Endometrial microvascular endothelial cells (primary cell): Measurements from ENCODE around the gene ACOD1. TPM values are rescaled to one million over a fixed set of nuclear protein-coding genes. Genes with fewer than 3 reads are reported as not detected.
"Not testable (repeated sequence)": the region's sequence is repeated elsewhere in the genome, so short reads cannot be mapped to it uniquely, and the experiment has no call there.

Experiments used
- in situ Hi-C: cut with HindIII; loops from 2 replicates; pipeline ENCODE4 v1.10.0; 2017; ENCODE audit warnings: low sequenced_read_pairs, low pct_unique_long_range_greater_than_20kb; ENCODE audit errors: inconsistent ontology term
- total RNA-seq: library from RNA; depleted of rRNA; stranded (reverse); fragments of >200 nt; gene quantifications from one replicate; pipeline ENCODE4 v1.2.3, GENCODE V29; 2015; ENCODE audit errors: inconsistent ontology term

ACOD1 gene
- total RNA-seq, 1 donor from 2014 or later, result not detected

DNA sequence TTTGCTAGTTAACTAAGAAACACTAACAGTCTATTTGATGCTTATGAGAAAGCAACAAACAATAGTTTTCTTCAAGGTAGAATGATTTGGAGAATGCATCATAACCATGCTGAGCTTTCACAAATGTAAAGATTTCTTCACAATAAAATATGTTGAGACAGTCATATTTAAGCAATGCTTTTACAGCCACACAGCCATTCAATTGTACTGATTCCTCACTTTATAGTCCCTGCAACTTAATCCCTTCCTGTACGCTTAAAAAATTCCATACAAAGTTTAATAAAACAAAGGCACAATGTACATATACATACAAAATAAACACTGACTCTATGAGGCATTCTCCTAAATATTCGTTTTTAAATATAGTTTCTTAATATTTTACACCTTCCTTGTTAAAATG lies 4.7 kb upstream of the ACOD1 start:
- in situ Hi-C loops, result no loop called here

DNA sequence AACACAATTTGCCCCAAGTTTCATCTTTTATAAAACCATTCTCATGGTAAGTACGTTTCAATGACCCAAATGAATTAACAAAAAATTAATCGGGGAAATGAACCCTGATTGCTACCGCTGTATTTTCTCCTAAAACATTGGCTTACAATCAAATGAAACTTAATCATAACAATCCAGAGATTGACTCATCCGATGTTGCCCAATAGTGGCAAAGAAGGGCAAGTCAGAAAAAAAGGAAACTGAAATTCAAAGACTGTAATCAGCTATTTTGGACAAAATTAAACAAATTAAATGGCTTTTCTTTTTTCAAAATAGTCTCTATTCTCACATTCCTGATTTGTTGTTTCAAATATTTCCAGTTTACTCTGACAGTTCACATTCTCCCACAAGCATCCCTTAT lies 3.9 kb upstream of the ACOD1 start:
- in situ Hi-C loops, result no loop called here

DNA sequence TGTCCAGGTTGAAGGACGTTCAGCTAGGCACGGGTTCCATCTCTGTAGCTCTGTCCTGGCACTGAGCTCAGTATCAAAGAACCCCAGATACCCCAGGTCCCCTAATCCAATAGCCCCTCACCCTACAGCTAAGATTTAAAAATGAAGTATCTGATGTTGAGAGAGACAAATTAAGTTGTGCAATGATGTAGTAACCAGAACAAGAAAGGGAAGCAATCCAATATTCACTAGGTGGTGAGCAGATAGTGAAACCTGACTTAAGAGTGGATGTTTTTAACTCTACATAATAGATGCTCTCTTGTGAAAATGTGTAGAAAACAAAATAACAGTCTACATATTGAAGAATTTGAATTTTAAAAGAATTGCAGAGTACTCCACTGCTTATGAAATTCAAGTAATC lies 1.8 kb downstream of the ACOD1 start:
- in situ Hi-C loops, result no loop called here

DNA sequence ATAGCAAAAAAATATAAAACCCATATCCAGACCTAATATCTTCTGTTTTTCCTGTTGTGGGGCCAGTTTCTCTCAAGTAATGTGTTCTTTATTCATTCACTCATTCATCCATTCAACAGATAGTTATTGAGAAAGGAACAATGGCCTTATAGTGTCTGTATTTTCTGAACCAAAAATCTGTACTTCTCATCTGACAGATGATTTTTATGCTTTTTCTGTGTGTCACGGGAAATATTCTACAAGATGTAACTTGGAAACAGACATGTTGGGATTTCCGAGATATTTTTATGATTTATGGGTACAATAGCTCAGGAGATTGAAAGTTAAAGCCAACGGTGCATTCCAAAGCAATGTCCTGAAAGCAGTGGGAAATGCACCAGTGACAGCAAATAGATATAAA lies 5.7 kb downstream of the ACOD1 start:
- in situ Hi-C loops, result no loop called here

DNA sequence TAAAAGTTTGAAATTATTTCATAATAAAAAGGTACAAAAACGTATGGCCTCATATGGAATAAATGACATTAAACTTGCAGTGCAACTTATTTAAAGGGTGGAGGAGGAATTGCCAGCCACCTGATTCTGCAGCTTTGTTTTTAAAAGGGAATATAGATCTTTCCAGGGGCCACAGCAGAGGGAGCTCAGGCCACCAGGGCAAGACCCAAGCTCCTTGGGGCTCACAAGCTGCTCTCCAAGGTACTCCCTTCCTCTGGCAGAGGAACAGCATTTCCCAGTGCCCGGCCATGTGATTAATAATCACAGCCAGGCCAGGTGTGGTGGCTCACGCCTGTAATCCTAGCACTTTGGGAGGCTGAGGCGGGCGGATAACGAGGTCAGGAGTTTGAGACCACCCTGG lies 6.2 kb downstream of the ACOD1 start:
- in situ Hi-C loops, result no loop called here

DNA sequence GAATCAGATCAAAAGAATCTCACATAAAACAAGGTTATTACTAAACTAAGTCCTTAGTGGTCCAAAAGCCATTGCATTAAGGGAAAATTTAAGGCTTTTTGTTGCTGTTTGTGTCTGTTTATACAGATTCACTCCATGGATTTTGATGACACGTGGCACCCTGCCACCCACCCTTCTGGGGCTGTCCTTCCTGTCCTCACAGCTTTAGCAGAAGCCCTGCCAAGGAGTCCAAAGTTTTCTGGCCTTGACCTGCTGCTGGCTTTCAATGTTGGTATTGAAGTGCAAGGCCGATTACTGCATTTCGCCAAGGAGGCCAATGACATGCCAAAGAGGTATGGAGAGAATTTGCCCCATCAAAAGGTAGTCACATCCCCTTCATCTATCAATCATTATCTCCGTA lies 6.9 kb downstream of the ACOD1 start:
- in situ Hi-C loops, result no loop called here

DNA sequence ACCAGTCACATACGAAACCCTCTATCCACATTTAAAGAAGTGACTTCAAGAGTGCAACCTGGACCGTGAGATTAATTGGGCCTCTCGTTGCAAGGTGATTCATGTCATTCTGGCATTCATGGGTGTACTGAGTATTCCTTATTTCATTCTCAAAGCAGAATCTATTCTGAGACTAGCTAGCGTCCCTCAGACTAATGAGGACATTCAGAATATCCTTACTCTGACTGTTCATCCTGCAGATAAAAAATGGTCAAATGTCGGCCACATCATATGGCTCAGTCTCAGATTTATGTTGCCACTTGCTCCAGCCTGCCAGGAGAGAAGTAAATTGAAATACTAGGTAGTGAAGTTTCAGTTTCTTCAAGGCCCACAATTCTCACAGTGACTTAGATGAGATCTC lies 7.3 kb downstream of the ACOD1 start:
- in situ Hi-C loops, result no loop called here

DNA sequence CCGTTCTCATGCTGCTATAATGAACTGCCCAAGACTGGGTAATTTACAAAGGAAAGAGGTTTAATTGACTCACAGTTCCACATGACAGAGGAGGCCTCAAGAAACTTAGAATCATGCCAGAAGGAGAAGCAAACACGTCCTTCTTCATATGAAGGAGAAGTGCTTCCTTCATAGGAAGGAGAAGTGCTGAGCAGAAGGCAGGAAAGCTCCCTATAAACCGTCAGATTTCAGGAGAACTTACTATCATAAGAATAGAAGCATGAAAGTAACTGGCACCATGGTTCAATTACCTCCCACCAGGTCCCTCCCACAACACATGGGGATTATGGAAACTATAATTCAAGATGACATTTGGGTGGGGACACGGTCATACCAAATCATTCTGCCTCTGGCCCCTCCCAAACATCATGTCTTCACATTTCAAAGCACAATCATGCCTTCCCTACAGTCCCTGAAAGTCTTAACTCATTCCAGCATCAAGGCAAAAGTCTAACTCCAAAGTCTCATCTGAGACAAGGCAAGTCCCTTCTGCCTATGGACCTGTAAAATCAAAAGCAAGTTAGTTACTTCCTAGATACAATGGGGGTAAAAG lies 10.6 kb downstream of the ACOD1 start:
- in situ Hi-C loops, result no loop called here

DNA sequence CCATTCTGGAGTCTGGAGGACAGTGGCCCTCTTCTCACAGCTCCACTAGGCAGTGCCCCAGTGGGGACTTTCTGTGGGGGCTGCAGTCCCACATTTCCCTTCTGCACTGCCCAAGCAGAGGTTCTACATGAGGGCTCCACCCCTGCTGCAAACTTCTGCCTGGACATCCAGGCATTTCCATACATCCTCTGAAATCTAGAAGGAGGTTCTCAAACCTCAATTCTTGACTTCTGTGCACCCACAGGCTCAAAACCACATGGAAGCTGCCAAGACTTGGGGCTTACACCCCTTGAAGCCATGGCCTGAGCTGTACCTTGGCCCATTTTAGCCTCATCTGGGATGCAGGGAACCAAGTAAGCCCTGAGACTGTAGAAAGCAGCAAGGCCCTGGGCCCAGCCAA lies 11.4 kb downstream of the ACOD1 start:
- in situ Hi-C loops, result not testable (repeated sequence)

DNA sequence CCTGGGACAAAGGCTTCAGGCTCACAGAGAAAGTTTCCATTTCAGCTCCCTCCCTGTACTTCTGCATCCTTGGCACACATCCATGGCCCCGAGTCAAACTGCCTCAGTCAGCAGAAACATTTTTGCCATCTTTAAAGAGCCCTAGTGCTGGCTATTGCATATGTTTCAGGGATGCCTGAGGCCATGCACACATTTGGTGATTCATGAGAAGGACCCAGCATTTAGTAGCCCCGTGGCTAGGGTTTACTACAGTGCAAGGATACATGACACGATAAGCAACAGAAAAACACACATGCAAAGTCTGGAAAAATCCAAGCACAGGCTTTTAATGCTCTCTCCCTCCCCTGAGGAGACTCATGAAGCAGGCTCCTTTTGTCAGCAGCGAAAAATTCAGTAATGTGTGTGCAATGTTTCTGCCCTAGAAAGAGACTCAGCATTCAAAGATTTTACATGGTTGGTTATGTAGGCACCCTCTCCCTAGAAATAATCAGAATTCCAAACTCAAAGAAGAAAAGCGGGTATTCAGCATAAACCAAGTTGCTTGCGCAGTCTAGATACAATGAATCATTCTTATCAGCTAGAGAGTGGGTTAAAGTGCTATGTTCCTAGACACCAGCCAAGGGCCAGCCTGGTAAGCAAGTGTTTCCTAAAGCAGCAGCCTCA lies 17.6 kb downstream of the ACOD1 start:
- in situ Hi-C loops, result no loop called here

DNA sequence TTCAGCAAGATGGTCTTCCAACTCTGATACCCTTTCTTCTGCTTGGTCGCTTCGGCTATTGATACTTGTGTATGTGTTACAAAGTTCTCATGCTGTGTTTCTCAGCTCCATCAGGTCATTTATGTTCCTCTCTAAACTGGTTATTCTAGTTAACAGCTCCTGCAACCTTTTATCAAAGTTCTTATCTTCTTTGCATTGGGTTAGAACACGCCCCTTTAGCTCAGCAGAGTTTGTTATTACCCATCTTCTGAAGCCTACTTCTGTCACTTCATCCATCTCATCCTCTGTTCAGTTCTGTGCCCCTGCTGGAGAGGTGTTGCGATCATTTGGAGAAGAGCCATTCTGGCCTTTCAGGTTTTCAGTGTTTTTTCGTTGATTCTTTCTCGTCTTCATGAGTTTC lies 18.7 kb downstream of the ACOD1 start:
- in situ Hi-C loops, result no loop called here

DNA sequence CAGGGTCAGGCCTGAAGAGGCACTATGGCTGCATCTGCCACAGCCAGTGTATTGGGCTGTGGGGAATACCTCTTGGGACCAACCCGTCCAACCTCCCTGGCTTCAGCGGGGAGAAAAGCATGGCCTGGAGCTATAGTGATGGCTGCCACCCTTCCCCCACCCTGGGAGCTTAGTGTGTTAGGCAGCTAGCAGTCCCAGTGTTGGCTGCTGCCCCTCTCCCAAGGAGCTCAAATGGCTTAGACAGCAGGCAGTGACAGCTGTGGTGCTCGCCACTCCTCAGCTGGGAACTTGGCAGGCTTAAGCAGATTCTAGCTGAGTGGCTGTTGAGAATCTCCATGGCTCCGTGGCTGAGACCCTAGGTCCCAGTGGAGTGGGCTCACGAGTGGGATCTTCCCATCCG lies 19.7 kb downstream of the ACOD1 start:
- in situ Hi-C loops, result no loop called here

DNA sequence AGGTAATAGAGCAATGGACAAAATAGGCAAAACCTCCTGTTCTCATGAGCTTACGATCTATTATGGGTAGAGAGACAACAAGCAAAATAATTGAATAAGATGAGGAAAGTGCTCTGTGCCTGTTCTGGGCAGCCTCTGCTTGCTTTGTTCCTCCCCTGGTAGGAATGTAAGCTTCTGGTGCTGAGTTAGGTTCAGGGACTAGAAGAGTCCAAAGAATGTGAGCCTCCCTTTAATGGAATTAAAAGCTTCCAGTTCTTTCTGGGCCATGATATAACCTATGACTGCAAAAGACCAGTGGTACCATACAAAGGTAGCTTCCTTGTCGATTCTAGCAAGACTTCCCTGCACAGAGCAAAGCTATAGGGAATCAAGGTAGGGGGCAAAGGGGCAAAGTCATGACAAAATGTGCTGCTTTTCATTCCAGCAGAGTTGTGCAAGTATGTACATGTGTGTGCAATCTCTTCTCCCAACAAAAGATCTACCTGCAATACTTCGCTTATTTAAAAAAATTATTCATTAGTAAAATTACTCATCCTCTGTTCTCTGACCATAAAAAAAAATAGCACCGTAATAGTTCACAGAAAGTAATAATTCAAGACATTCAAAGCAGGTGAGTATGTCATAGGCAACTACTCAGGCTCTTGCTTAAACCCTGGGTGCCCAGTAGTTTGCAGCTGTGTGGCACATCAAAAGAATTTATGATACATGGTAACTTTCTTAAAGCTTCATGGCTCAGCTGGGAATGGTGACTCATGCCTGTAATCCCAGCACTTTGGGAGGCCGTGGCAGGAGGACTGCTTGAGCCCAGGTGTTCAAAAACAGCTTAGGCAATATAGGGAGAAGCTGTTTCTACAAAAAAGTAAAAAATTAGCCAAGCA lies 21.4 kb downstream of the ACOD1 start:
- in situ Hi-C loops, result no loop called here

DNA sequence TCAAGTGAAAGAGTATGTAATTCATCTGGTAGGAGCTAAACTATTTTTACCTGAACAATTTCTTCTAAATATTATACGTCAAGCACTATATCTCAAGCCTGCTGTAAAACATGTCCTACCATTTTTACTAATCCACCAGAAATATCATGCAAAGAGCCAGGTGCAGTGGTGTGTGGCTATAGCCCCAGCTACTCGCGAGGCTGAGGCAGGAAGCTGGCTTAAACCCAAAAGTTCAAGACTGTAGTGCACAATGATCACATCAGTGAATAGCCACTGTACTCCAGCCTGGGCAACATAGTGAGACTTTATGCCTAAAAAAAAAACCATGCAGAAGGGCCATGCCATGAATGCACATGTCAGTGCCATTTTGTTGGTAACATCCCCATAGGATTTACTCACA lies 22.9 kb downstream of the ACOD1 start:
- in situ Hi-C loops, result no loop called here

DNA sequence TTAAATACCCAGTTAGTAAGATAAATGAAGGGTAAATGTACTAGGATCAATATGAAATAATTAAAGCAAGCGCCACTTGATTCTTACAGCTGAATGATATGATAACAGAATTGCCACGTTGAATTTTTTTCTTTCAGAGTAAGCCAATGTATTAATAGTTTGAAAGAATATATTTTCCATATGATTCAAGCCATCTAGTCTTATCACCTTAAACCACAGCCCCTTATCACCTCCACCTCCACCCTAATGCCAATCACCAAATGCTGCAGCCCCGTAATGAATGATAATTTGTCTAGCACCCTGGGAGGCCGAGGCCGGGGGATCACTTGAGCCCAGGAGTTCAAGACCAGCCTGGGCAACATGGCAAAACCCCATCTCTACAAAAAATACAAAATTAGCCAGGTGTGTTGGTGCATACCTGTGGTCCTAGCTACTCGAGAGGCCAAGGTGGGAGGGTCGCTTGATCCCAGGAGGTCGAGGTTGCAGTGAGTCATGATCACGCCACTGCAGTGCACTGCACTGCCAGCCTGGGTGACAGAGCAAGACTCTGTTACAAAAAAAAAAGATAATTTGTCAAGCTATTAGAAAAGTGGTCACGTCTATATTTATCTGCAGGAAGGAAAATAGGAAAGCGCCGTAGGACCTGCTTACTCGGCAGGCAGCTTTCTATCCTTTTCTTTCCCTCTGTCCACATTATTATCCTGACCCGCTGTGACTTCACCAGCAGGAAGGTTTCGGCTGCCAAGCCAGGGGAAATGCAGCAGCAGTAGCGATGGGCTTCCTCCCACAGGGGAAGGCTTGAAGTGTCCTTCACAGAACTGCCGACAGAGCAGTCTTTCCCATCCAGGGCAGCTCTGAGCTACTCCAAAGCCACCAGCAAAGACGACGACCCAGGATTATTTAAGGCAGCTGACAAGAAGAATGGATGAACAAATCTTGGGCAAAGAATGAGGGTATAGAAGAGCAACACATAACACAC lies 23.8 kb downstream of the ACOD1 start:
- in situ Hi-C loops, result no loop called here

DNA sequence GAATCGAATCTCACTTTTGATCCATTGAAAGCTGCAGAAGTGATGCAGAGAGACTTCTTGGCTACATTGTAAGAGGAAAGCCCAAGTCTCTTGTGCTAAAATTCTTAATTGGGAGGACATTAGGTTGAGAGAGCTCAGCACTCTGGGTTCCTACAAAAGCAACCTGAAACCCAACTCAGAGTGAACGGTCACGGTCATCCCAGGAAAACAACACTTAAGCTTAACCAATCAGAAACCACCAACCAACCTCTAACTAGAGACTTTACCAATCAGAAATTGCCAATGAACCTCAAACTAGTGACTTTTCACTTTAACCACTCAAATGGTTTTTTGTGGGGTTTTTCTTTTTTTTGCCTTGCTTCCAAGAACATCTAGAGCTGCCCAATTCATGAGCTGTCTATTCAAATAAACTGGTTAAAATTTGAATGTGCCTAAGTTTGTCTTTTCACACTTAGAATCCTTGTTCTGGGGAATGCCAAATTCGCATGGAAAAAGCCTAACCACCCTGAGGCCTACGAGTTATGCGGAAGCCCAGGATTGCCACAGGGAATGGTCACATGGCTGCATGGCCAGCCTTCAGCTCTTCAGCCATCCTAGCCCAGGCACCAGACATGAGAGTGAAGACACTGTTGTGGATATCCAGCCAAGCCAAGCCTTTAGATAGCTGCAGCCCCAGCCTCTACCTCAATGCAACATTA lies 25.8 kb downstream of the ACOD1 start:
- in situ Hi-C loops, result no loop called here

DNA sequence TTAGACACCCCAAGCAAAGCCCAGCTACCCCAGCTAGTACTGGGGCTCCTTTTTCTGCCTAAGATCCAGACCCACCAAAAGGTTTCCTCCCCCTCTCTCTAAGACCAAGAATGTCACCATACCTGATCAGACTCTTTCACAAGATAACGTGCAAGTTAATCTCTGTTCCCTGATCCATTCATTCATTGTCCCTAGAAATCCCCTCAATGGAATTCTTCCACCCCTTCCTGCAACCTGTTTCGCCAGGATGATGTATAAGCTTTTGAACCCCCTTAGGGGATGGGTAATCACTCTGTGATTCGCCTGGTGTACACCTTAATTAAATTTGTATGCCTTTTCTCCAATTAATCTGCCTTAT lies 26.3 kb downstream of the ACOD1 start:
- in situ Hi-C loops, result no loop called here

DNA sequence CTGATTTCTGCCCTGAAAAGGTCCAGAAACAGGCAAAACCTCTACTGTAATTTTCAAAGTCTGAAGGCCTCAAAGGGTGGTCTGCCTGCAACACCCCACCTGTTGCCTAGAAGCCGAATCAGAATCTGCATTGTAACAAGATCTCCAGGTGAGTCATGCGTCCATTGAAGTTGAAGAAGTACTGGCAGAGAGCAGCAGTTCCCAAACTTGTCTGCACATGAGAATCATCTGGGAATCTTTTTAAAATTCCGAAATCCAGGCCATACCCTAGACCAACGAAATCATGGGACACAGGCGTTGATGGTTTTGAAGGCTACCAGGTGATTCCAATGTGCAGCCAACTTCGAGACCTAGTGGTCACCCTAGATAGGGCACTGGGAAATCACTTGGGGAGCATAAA lies 27.6 kb downstream of the ACOD1 start:
- in situ Hi-C loops, result no loop called here

DNA sequence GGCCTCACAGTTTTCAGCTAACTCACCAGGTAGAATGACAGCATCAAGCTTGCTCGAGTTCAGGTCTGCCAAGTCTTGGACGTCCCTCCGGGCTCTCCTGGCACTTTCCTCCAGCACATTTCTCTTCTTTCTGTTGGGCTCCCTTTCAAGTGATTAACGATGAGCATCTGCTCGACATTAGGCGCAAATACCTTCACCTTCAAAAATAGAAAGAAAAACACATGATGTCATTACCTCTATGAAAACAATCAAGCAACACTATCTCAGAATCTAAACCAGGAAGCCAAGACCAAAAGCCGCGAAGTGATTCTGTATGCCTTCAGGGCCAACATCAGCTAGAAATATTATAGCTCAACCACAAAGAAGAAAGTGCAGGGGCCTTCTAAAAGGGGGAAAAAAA lies 28.2 kb downstream of the ACOD1 start:
- in situ Hi-C loops, result no loop called here
